Naive thymus-derived CD4-positive, alpha-beta T cell (primary cell): ENCODE results near the gene PCDHGB3. TPM values are rescaled to one million over a fixed set of nuclear protein-coding genes. Genes with fewer than 3 reads are reported as not detected.
A peak's percentile ranks its signal among the peaks of the same experiment; 100 is the strongest.
"Not testable (repeated sequence)": the region's sequence is repeated elsewhere in the genome, so short reads cannot be mapped to it uniquely, and the experiment has no call there.

ENCODE experiments used
- ATAC-seq: fragments of 150-1000 bp; cut with Tn5 transposase; 2 replicates; pipeline ENCODE4 v1.10.0; 2021; ENCODE audit warnings: mild to moderate bottlenecking, moderate library complexity
- CTCF ChIA-PET: fragments of 350-600 bp; sonication (Branson Sonifier 250); formaldehyde crosslinking; loops from one replicate; lab custom pipeline; 2021; ENCODE audit warnings: antibody characterized with exemption; lab: Charles Lee
- POLR2A ChIA-PET: fragments of 350-600 bp; sonication (Branson Sonifier 250); formaldehyde crosslinking; loops from one replicate; lab custom pipeline; 2021; ENCODE audit warnings: antibody characterized with exemption, inconsistent platforms; lab: Charles Lee
- DNase-seq, 9 donors: peaks; one replicate each; pipeline versions ENCODE4 v3.0.0 to v3.0.0-alpha.2; 2020 to 2022; ENCODE audit warnings: mixed read lengths in 1 of 9
- H3K27ac ChIP-seq: one replicate; pipeline ENCODE4 v1.7.0; 2013; ENCODE audit warnings: mild to moderate bottlenecking, low read depth, low read length, moderate library complexity
- H3K27me3 ChIP-seq, 2 donors: one replicate each; pipeline ENCODE4 v1.7.0; 2013; ENCODE audit warnings: low read length in 2 of 2, mild to moderate bottlenecking in 2 of 2, moderate library complexity in 2 of 2; ENCODE audit not compliant: control insufficient read depth in 2 of 2, insufficient read depth in 2 of 2
- H3K36me3 ChIP-seq, 3 experiments: 1 replicate in 2 of 3; 2 replicates in 1 of 3; pipeline ENCODE4 v1.7.0; 2013; ENCODE audit warnings: low read length in 3 of 3, mild to moderate bottlenecking in 3 of 3, moderate library complexity in 1 of 3; ENCODE audit not compliant: insufficient read depth in 3 of 3, control insufficient read depth in 2 of 3
- H3K4me1 ChIP-seq, 2 donors: one replicate each; pipeline ENCODE4 v1.7.0; 2013; ENCODE audit warnings: low read length in 2 of 2, mild to moderate bottlenecking in 2 of 2, moderate library complexity in 1 of 2; ENCODE audit not compliant: control insufficient read depth in 2 of 2, insufficient read depth in 2 of 2
- H3K4me3 ChIP-seq: 2 replicates; pipeline ENCODE4 v1.7.0; 2013; ENCODE audit warnings: mild to moderate bottlenecking, low read length
- H3K9me3 ChIP-seq, 3 experiments: 1 replicate in 2 of 3; 2 replicates in 1 of 3; pipeline ENCODE4 v1.7.0; 2013; ENCODE audit warnings: low read length in 3 of 3; ENCODE audit not compliant: control insufficient read depth in 2 of 3
- H3K27ac Mint-ChIP-seq, 9 donors: one replicate each; pipeline ENCODE4 v1.8.0; 2020 to 2022; ENCODE audit warnings: mixed read lengths in 9 of 9, mild to moderate bottlenecking in 8 of 9, moderate library complexity in 5 of 9, inconsistent platforms in 2 of 9
- H3K27me3 Mint-ChIP-seq, 5 donors: one replicate each; pipeline ENCODE4 v1.8.0; 2021 to 2022; ENCODE audit warnings: mixed read lengths in 5 of 5, mild to moderate bottlenecking in 1 of 5
- H3K36me3 Mint-ChIP-seq, 5 donors: one replicate each; pipeline ENCODE4 v1.8.0; 2020 to 2022; ENCODE audit warnings: mixed read lengths in 5 of 5, mild to moderate bottlenecking in 3 of 5, inconsistent platforms in 1 of 5
- H3K4me1 Mint-ChIP-seq, 7 donors: one replicate each; pipeline ENCODE4 v1.8.0; 2020 to 2022; ENCODE audit warnings: mixed read lengths in 7 of 7, mild to moderate bottlenecking in 3 of 7, inconsistent platforms in 1 of 7
- H3K4me3 Mint-ChIP-seq, 10 donors: one replicate each; pipeline ENCODE4 v1.8.0; 2020 to 2022; ENCODE audit warnings: mild to moderate bottlenecking in 10 of 10, mixed read lengths in 10 of 10, moderate library complexity in 6 of 10, inconsistent platforms in 2 of 10
- H3K9me3 Mint-ChIP-seq, 11 donors: one replicate each; pipeline ENCODE4 v1.8.0; 2020 to 2022; ENCODE audit warnings: mixed read lengths in 11 of 11, mild to moderate bottlenecking in 4 of 11, inconsistent platforms in 1 of 11, moderate library complexity in 1 of 11
- intact Hi-C, 2 donors: fragments of 100-400 bp; cut with micrococcal nuclease; formaldehyde crosslinking; loops; one replicate each; pipeline ENCODE4 v1.15.1; 2023
- polyA plus RNA-seq, 2 donors: library from polyadenylated mRNA; unstranded; fragments of 300-500 nt; fragmentation: Illumina TruSeq; gene quantifications; one replicate each; pipeline ENCODE4 v1.2.3, GENCODE V29; 2021
- total RNA-seq, 6 experiments: library from RNA in 5 of 6; stranded (reverse) in 5 of 6; gene quantifications; 1 replicate in 5 of 6; 2 replicates in 1 of 6; pipeline ENCODE4 v1.2.3 and lab custom pipeline; 2021 to 2026

Gene PCDHGB3
- total and polyA plus RNA-seq, 7 experiments from 2014 or later, result 0.13 to 0.59 (median 0.39) TPM; not detected in 1

GRCh38 chr5:141398608-141399007 lies 28.6 kb downstream of the PCDHGB3 start:
- H3K27me3 ChIP-seq, result peaks cover 2 to 18% of the 10 kb centered on the region in 2 donors
- intact Hi-C loops, result no loop called here
- peaks cover 0 to 6% (median 2%) of the 10 kb centered on the region in 7 donors for H3K4me1 Mint-ChIP-seq
- CTCF ChIA-PET, result no interaction called here
- H3K9me3 ChIP-seq, result peaks cover 0 to 45% (median 0%) of the 10 kb centered on the region in 3 experiments
- POLR2A ChIA-PET, result no interaction called here
- H3K27ac Mint-ChIP-seq, result peak overlapping the region in 2 of 9 donors; percentile 43 to 83
- peaks cover 50 to 83% (median 70%) of the 10 kb centered on the region in 5 donors for H3K27me3 Mint-ChIP-seq
- no peak for ATAC-seq
- peaks cover 4 to 28% (median 9%) of the 10 kb centered on the region in 5 donors for H3K36me3 Mint-ChIP-seq
- DNase-seq, result no peak
- H3K36me3 ChIP-seq, result no peaks in the 10 kb centered on the region
- H3K4me3 Mint-ChIP-seq, result peak overlapping the region in 3 of 10 donors; percentile 23 to 41 (median 33)
- H3K9me3 Mint-ChIP-seq, result peaks cover 4 to 82% (median 38%) of the 10 kb centered on the region in 11 donors
- H3K27ac ChIP-seq, result no peak overlapping the region
- H3K4me3 ChIP-seq, result no peak overlapping the region
- no peaks in the 10 kb centered on the region for H3K4me1 ChIP-seq

- Histone ChIP-seq H3K27me3 (peaks cover 2 to 18% of the 10 kb centered on the region in 2 donors), H3K9me3 (peaks cover 0 to 35% (median 0%) of the 10 kb centered on the region in 3 experiments), H3K4me1 (no peaks in the 10 kb centered on the region), H3K27ac (no peak overlapping the region), H3K4me3 (no peak overlapping the region), H3K36me3 (no peaks in the 10 kb centered on the region)
- Mint-ChIP-seq H3K4me1 (peaks cover 0 to 6% (median 2%) of the 10 kb centered on the region in 7 donors), H3K27ac (peak overlapping the region in 4 of 9 donors; percentile 10 to 74 (median 66)), H3K9me3 (peaks cover 4 to 82% (median 41%) of the 10 kb centered on the region in 11 donors), H3K27me3 (peaks cover 48 to 84% (median 70%) of the 10 kb centered on the region in 5 donors), H3K36me3 (peaks cover 4 to 29% (median 9%) of the 10 kb centered on the region in 5 donors), H3K4me3 (peak overlapping the region in 5 of 10 donors; percentile 3 to 71 (median 23))
- intact Hi-C loops, result no loop called here
- ATAC-seq (no peak), DNase-seq (no peak)
- POLR2A ChIA-PET, result no interaction called here
- CTCF ChIA-PET, result no interaction called here
Measured at GRCh38 chr5:141399555-141400258, 29.7 kb downstream of the PCDHGB3 start.

- Mint-ChIP-seq H3K4me3 (peak within 1 kb of the TSS in 9 of 10 donors; percentile 28 to 76 (median 68)), H3K4me1 (peaks cover 0 to 10% (median 4%) of the 10 kb centered on the region in 7 donors), H3K9me3 (peaks cover 5 to 82% (median 41%) of the 10 kb centered on the region in 11 donors), H3K27ac (peak within 1 kb of the TSS in 3 of 9 donors; percentile 8 to 49 (median 49)), H3K27me3 (peaks cover 50 to 82% (median 74%) of the 10 kb centered on the region in 5 donors), H3K36me3 (peaks cover 4 to 34% (median 9%) of the 10 kb centered on the region in 5 donors)
- ATAC-seq (no peak), DNase-seq (no peak)
- CTCF ChIA-PET, result no interaction called here
- intact Hi-C loops, result no loop called here
- peaks cover 0 to 34% (median 0%) of the 10 kb centered on the region in 3 experiments for H3K9me3 ChIP-seq
- H3K4me3 ChIP-seq, result no peak within 1 kb of the TSS
- no peaks in the 10 kb centered on the region for H3K36me3 ChIP-seq
- POLR2A ChIA-PET, result no interaction called here
- H3K4me1 ChIP-seq, result no peaks in the 10 kb centered on the region
- no peak within 1 kb of the TSS for H3K27ac ChIP-seq
- H3K27me3 ChIP-seq, result peaks cover 7 to 26% of the 10 kb centered on the region in 2 donors
Measured at GRCh38 chr5:141402553-141403243, 32.7 kb downstream of the PCDHGB3 start, which contains the start of gene PCDHGA9. Gene PCDHGA9, plus strand, starts transcription at chr5:141402778. Its CDS starts 175 bp downstream, at chr5:141402953.

GRCh38 chr5:141403387-141403786 lies 33.3 kb downstream of the PCDHGB3 start:
- ChIA-PET CTCF (no interaction called here), POLR2A (no interaction called here)
- peaks cover 8 to 26% of the 10 kb centered on the region in 2 donors for H3K27me3 ChIP-seq
- Mint-ChIP-seq H3K4me3 (peak overlapping the region in 3 of 10 donors; percentile 29 to 69 (median 56)), H3K9me3 (peaks cover 7 to 88% (median 45%) of the 10 kb centered on the region in 11 donors), H3K27ac (peak overlapping the region in 2 of 9 donors; percentile 49), H3K36me3 (peaks cover 6 to 37% (median 9%) of the 10 kb centered on the region in 5 donors), H3K27me3 (peaks cover 57 to 86% (median 81%) of the 10 kb centered on the region in 5 donors), H3K4me1 (peaks cover 0 to 16% (median 5%) of the 10 kb centered on the region in 7 donors)
- DNase-seq (no peak), ATAC-seq (no peak)
- no peak overlapping the region for H3K27ac ChIP-seq
- intact Hi-C loops, result no loop called here
- H3K9me3 ChIP-seq, result peaks cover 0 to 39% (median 0%) of the 10 kb centered on the region in 3 experiments
- no peaks in the 10 kb centered on the region for H3K4me1 ChIP-seq
- no peak overlapping the region for H3K4me3 ChIP-seq
- H3K36me3 ChIP-seq, result no peaks in the 10 kb centered on the region

GRCh38 chr5:141407790-141408505 lies 37.9 kb downstream of the PCDHGB3 start, which contains the start of gene PCDHGB6:
Gene PCDHGB6, plus strand, starts transcription at chr5:141408021. Its CDS starts 182 bp downstream, at chr5:141408203.
- DNase-seq (peak in 3 of 9 donors; percentile 27 to 34 (median 34)), ATAC-seq (peak; percentile 71)
- POLR2A ChIA-PET, result interaction anchor here (0.5 kb wide), 1 partner anchor 155 kb away, joined by 5 read pairs; no protein-coding TSS in a partner anchor
- Mint-ChIP-seq H3K4me3 (peak within 1 kb of the TSS in 9 of 10 donors; percentile 33 to 80 (median 66)), H3K36me3 (peaks cover 7 to 32% (median 12%) of the 10 kb centered on the region in 5 donors), H3K4me1 (peaks cover 2 to 14% (median 4%) of the 10 kb centered on the region in 7 donors), H3K27me3 (peaks cover 54 to 80% (median 76%) of the 10 kb centered on the region in 5 donors), H3K27ac (peak within 1 kb of the TSS in 4 of 9 donors; percentile 5 to 79 (median 35)), H3K9me3 (peaks cover 10 to 82% (median 47%) of the 10 kb centered on the region in 11 donors)
- intact Hi-C loops, H3K4me3 ChIP-seq, H3K4me1 ChIP-seq, CTCF ChIA-PET, H3K36me3 ChIP-seq, H3K27ac ChIP-seq: not testable (repeated sequence)
- peaks cover 0 to 33% (median 0%) of the 10 kb centered on the region in 3 experiments for H3K9me3 ChIP-seq
- peaks cover 10 to 20% of the 10 kb centered on the region in 2 donors for H3K27me3 ChIP-seq
